K562 (cell line): Measurements from ENCODE around the gene CNOT6.
"Not testable (repeated sequence)": the region's sequence is repeated elsewhere in the genome, so short reads cannot be mapped to it uniquely, and the experiment has no call there.

Experiments
- ELF1 ChIP-seq: fragments of 200-800 bp; sonication (Bioruptor generic); IDR thresholded peaks from 2 replicates; pipeline ENCODE4 v1.6.1; 2016; ENCODE audit warnings: missing genetic modification characterization, missing compliant biosample characterization
- IRF1 ChIP-seq: sonication (generic); formaldehyde crosslinking; IDR thresholded peaks from 2 replicates; pipeline ENCODE4 v1.8.0; 2022; ENCODE audit warnings: missing genetic modification reagents, mild to moderate bottlenecking, borderline replicate concordance
- KDM4B ChIP-seq, 2 experiments: fragments of 450-650 bp in 1 of 2; sonication (generic) in 1 of 2; IDR thresholded peaks; 2 replicates each; pipeline ENCODE4 v1.6.1; 2016 to 2017; ENCODE audit warnings: borderline replicate concordance in 2 of 2, antibody characterized with exemption in 1 of 2, low read depth in 1 of 2, mild to moderate bottlenecking in 1 of 2
- TF ChIP-seq, protein P1 (sequence below): fragments of 250-450 bp; sonication (Bioruptor Pico); IDR thresholded peaks from 2 replicates; pipeline ENCODE4 v1.5.0; 2021

- not testable (repeated sequence) for TF ChIP-seq IRF1 (CRISPR knock-in tag); ELF1; KDM4B (IDR thresholded peaks at IDR 0.05; ENCODE audit: borderline replicate concordance in 2 of 2, low read depth in 1 of 2)
- TF ChIP-seq, protein P1, sequence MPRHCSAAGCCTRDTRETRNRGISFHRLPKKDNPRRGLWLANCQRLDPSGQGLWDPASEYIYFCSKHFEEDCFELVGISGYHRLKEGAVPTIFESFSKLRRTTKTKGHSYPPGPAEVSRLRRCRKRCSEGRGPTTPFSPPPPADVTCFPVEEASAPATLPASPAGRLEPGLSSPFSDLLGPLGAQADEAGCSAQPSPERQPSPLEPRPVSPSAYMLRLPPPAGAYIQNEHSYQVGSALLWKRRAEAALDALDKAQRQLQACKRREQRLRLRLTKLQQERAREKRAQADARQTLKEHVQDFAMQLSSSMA (CRISPR knock-in tag): not testable (repeated sequence)
Observed at GRCh38 chr5:180531036-180531585, 36.9 kb downstream of the CNOT6 start.
